ENCODE results near the gene COX6B1. TPM values are rescaled to one million over a fixed set of nuclear protein-coding genes. Genes with fewer than 3 reads are reported as not detected.

The COX6B1 gene
- total and polyA plus RNA-seq, 2 of the 8 experiments (the other 6 are each of a cell fraction or from before 2014, with no cell fraction given) = 437 to 1,052 TPM

- Histone ChIP-seq H3K14ac (ENCODE audit: insufficient read length) (no peak overlapping the region), H3K18ac (ENCODE audit: extremely low read depth, low read length) (no peak overlapping the region), H2AFZ (ENCODE audit: low read length) (peak overlapping the region; percentile 64; the same call in 1 of the 2 replicates), H4K20me1 (replicated peaks in 1 of 2; ENCODE audit: control insufficient read depth in 1 of 2, insufficient read depth in 2 of 2, low read length in 2 of 2) (peaks cover 0 to 4% of the 10 kb centered on the region in 2 experiments), H3K27ac (ENCODE audit: low read depth, low read length) (no peak overlapping the region), H3K4me3 (ENCODE audit: extremely low read depth in 1 of 4, insufficient read depth in 2 of 4, low read depth in 3 of 4, low read length in 4 of 4) (peak overlapping the region; percentile 57 to 95 (median 83)), H2BK15ac (ENCODE audit: low read length) (no peak overlapping the region), H3K4me2 (ENCODE audit: insufficient read depth in 1 of 2, low read depth in 2 of 2, low read length in 2 of 2) (peak overlapping the region; percentile 85 to 99), H3K56ac (replicated peaks; ENCODE audit: insufficient read length, low read depth, low read length) (no peak overlapping the region), H3K79me2 (ENCODE audit: control insufficient read depth in 1 of 2, insufficient read depth in 2 of 2, low read length in 2 of 2) (peaks cover 0 to 6% of the 10 kb centered on the region in 2 experiments; a peak in 1 of 4 replicates), H2BK20ac (ENCODE audit: low read length) (no peak overlapping the region), H2BK12ac (ENCODE audit: low read depth, low read length) (no peak overlapping the region), H3K79me1 (ENCODE audit: low read depth, low read length) (no peaks in the 10 kb centered on the region; the same call in 1 of the 2 replicates), H4K91ac (replicated peaks; ENCODE audit: insufficient read length, low read length) (no peak overlapping the region), H3K4me1 (replicated peaks in 1 of 4; ENCODE audit: control insufficient read depth in 3 of 4, insufficient read depth in 4 of 4, low read length in 3 of 4) (peaks cover 0 to 4% (median 3%) of the 10 kb centered on the region in 4 experiments; a peak in 2 of 7 replicates), H3K27me3 (replicated peaks in 1 of 4; ENCODE audit: control insufficient read depth in 3 of 4, extremely low read depth in 1 of 4, insufficient read depth in 3 of 4, low read length in 3 of 4) (no peaks in the 10 kb centered on the region), H3K23ac (ENCODE audit: insufficient read length) (no peak overlapping the region), H3K9me3 (ENCODE audit: insufficient read depth in 2 of 2, low read depth in 1 of 2, low read length in 1 of 2) (no peaks in the 10 kb centered on the region), H4K5ac (ENCODE audit: insufficient read length, low read depth, low read length) (peak overlapping the region; percentile 61), H3K36me3 (ENCODE audit: control insufficient read depth in 2 of 4, insufficient read depth in 4 of 4, low read length in 3 of 4) (peaks cover 11 to 24% (median 18%) of the 10 kb centered on the region in 4 experiments), H4K8ac (ENCODE audit: extremely low read depth, insufficient read depth, low read length) (peak overlapping the region; percentile 89), H2AK5ac (ENCODE audit: low read depth, low read length) (no peak overlapping the region), H2BK5ac (ENCODE audit: low read depth, low read length) (no peak overlapping the region), H3K9ac (replicated peaks in 1 of 4; ENCODE audit: extremely low read depth in 1 of 4, low read depth in 3 of 4, low read length in 3 of 4) (peak overlapping the region; percentile 14 to 75 (median 46)), H3K4ac (replicated peaks; ENCODE audit: insufficient read length, low read depth, low read length) (peak overlapping the region; percentile 69), H2BK120ac (replicated peaks; ENCODE audit: low read depth, low read length) (peak overlapping the region; percentile 72), H3K23me2 (ENCODE audit: low read depth, low read length) (peaks cover 10% of the 10 kb centered on the region)
- ChIA-PET CTCF (ENCODE audit: partially characterized antibody) (no interaction called here), POLR2A (ENCODE audit: partially characterized antibody) (interaction anchor here (1.0 to 2.8 kb wide), 5 partner anchors 10 to 23 kb away, joined by 3 to 8 read pairs (median 5); partner anchors contain the start of gene HAUS5)
- DNase-seq (ENCODE audit: low read depth in 1 of 2, low spot score in 2 of 2) (no peak), FAIRE-seq (no peak)
- 34% methylated on average over 9 of the region's 9 CpGs; no CpG with 5 or more reads in 1 of the 2 experiments for WGBS, 2 experiments (ENCODE audit: extremely low coverage in 1 of 2, insufficient coverage in 1 of 2, insufficient read length in 1 of 2, insufficient replicate concordance in 2 of 2, low coverage in 1 of 2, low lambda C conversion rate in 2 of 2, missing lambda C conversion rate in 1 of 2)
- TF ChIP-seq SIX5 (IDR thresholded peaks at IDR 0.05; ENCODE audit: low read depth, low read length) (no peak), KDM4A (IDR thresholded peaks at IDR 0.05; ENCODE audit: low read depth, low read length, severe bottlenecking) (no peak), EP300 (IDR thresholded peaks at IDR 0.05; ENCODE audit: borderline replicate concordance in 1 of 2, low read depth in 2 of 2, low read length in 2 of 2) (no peak), POU5F1 (IDR thresholded peaks at IDR 0.05; ENCODE audit: low read depth, low read length) (no peak), CTBP2 (IDR thresholded peaks at IDR 0.05; ENCODE audit: borderline replicate concordance, insufficient read depth, insufficient read length, low read length) (no peak), KDM5A (IDR thresholded peaks at IDR 0.05; ENCODE audit: low read length) (no peak), SRF (IDR thresholded peaks at IDR 0.05; ENCODE audit: low read depth, low read length) (no peak), CBX5 (IDR thresholded peaks at IDR 0.05; ENCODE audit: low read depth, low read length) (no peak), EGR1 (IDR thresholded peaks at IDR 0.05; ENCODE audit: borderline replicate concordance, low read depth, low read length) (no peak), SAP30 (IDR thresholded peaks at IDR 0.05; ENCODE audit: insufficient read depth, insufficient replicate concordance, low read length) (no peak)
- TF ChIP-seq, protein P1, sequence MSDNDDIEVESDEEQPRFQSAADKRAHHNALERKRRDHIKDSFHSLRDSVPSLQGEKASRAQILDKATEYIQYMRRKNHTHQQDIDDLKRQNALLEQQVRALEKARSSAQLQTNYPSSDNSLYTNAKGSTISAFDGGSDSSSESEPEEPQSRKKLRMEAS (IDR thresholded peaks at IDR 0.05) = no peak
- TF ChIP-seq, protein P2, sequence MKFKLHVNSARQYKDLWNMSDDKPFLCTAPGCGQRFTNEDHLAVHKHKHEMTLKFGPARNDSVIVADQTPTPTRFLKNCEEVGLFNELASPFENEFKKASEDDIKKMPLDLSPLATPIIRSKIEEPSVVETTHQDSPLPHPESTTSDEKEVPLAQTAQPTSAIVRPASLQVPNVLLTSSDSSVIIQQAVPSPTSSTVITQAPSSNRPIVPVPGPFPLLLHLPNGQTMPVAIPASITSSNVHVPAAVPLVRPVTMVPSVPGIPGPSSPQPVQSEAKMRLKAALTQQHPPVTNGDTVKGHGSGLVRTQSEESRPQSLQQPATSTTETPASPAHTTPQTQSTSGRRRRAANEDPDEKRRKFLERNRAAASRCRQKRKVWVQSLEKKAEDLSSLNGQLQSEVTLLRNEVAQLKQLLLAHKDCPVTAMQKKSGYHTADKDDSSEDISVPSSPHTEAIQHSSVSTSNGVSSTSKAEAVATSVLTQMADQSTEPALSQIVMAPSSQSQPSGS (IDR thresholded peaks at IDR 0.05; ENCODE audit: low read length) = no peak
These were observed 19.9 kb upstream of the COX6B1 start for GRCh38 chr19:35628264-35628564.
